ENCODE measurements around the gene GIMAP8. TPM values are rescaled to one million over a fixed set of nuclear protein-coding genes. Genes with fewer than 3 reads are reported as not detected.

Gene GIMAP8
- total and polyA plus RNA-seq, 2 of the 8 experiments (the other 6 are each of a cell fraction or from before 2014, with no cell fraction given): not detected

- no peak within 1 kb of the TSS for H2BK5ac ChIP-seq (ENCODE audit: low read depth, low read length)
- no peak within 1 kb of the TSS for H4K5ac ChIP-seq (ENCODE audit: insufficient read length, low read depth, low read length)
- H2BK20ac ChIP-seq (ENCODE audit: low read length): no peak within 1 kb of the TSS
- no peaks in the 10 kb centered on the region; a peak in 1 of 4 replicates for H3K9me3 ChIP-seq (ENCODE audit: insufficient read depth in 2 of 2, low read depth in 1 of 2, low read length in 1 of 2)
- no peak within 1 kb of the TSS for H3K9ac ChIP-seq (replicated peaks in 1 of 4; ENCODE audit: extremely low read depth in 1 of 4, low read depth in 3 of 4, low read length in 3 of 4)
- ChIA-PET CTCF (ENCODE audit: partially characterized antibody) (interaction anchor here (0.7 kb wide), 1 partner anchor 53 kb away, joined by 3 read pairs; no protein-coding TSS in a partner anchor), POLR2A (ENCODE audit: partially characterized antibody) (no interaction called here)
- no peaks in the 10 kb centered on the region for H3K23me2 ChIP-seq (ENCODE audit: low read depth, low read length)
- H3K4me2 ChIP-seq (ENCODE audit: insufficient read depth in 1 of 2, low read depth in 2 of 2, low read length in 2 of 2): no peak within 1 kb of the TSS
- no peaks in the 10 kb centered on the region for H4K20me1 ChIP-seq (replicated peaks in 1 of 2; ENCODE audit: control insufficient read depth in 1 of 2, insufficient read depth in 2 of 2, low read length in 2 of 2)
- no peak within 1 kb of the TSS for H2AFZ ChIP-seq (ENCODE audit: low read length)
- FAIRE-seq (no peak), DNase-seq (ENCODE audit: low read depth in 1 of 2, low spot score in 2 of 2) (no peak)
- H3K27ac ChIP-seq (ENCODE audit: low read depth, low read length): no peak within 1 kb of the TSS
- H3K79me2 ChIP-seq (ENCODE audit: control insufficient read depth in 1 of 2, insufficient read depth in 2 of 2, low read length in 2 of 2): no peaks in the 10 kb centered on the region
- H4K91ac ChIP-seq (replicated peaks; ENCODE audit: insufficient read length, low read length): no peak within 1 kb of the TSS
- no peaks in the 10 kb centered on the region for H3K79me1 ChIP-seq (ENCODE audit: low read depth, low read length)
- H3K56ac ChIP-seq (replicated peaks; ENCODE audit: insufficient read length, low read depth, low read length): no peak within 1 kb of the TSS
- H2BK12ac ChIP-seq (ENCODE audit: low read depth, low read length): no peak within 1 kb of the TSS
- no peak within 1 kb of the TSS for H3K4ac ChIP-seq (replicated peaks; ENCODE audit: insufficient read length, low read depth, low read length)
- H4K8ac ChIP-seq (ENCODE audit: extremely low read depth, insufficient read depth, low read length): no peak within 1 kb of the TSS; the same call in 1 of the 2 replicates
- H2BK120ac ChIP-seq (replicated peaks; ENCODE audit: low read depth, low read length): no peak within 1 kb of the TSS
- no peak within 1 kb of the TSS for H2BK15ac ChIP-seq (ENCODE audit: low read length)
- H3K14ac ChIP-seq (ENCODE audit: insufficient read length): no peak within 1 kb of the TSS
- H2AK5ac ChIP-seq (ENCODE audit: low read depth, low read length): no peak within 1 kb of the TSS
- no peaks in the 10 kb centered on the region for H3K27me3 ChIP-seq (replicated peaks in 1 of 4; ENCODE audit: control insufficient read depth in 3 of 4, extremely low read depth in 1 of 4, insufficient read depth in 3 of 4, low read length in 3 of 4)
- peaks cover 0 to 2% (median 0%) of the 10 kb centered on the region in 4 experiments; a peak in 1 of 7 replicates for H3K4me1 ChIP-seq (replicated peaks in 1 of 4; ENCODE audit: control insufficient read depth in 3 of 4, insufficient read depth in 4 of 4, low read length in 3 of 4)
- no peak within 1 kb of the TSS for H3K4me3 ChIP-seq (ENCODE audit: extremely low read depth in 1 of 4, insufficient read depth in 2 of 4, low read depth in 3 of 4, low read length in 4 of 4)
- H3K18ac ChIP-seq (ENCODE audit: extremely low read depth, low read length): no peak within 1 kb of the TSS
- H3K36me3 ChIP-seq (ENCODE audit: control insufficient read depth in 2 of 4, insufficient read depth in 4 of 4, low read length in 3 of 4): no peaks in the 10 kb centered on the region
- no peak within 1 kb of the TSS for H3K23ac ChIP-seq (ENCODE audit: insufficient read length)
- 94% methylated on average over 3 of the region's 3 CpGs; no CpG with 5 or more reads in 1 of the 2 experiments for WGBS, 2 experiments (ENCODE audit: extremely low coverage in 1 of 2, insufficient coverage in 1 of 2, insufficient read length in 1 of 2, insufficient replicate concordance in 2 of 2, low coverage in 1 of 2, low lambda C conversion rate in 2 of 2, missing lambda C conversion rate in 1 of 2)
- no peak for TF ChIP-seq CHD2 (IDR thresholded peaks at IDR 0.05; ENCODE audit: low read length)
- no peak for TF ChIP-seq SIN3A (conservative IDR thresholded peaks at IDR 0.05 in 1 of 2, IDR thresholded peaks at IDR 0.05 in 1 of 2; ENCODE audit: low read depth in 1 of 2, low read length in 2 of 2)
- no peak for TF ChIP-seq POLR2AphosphoS5 (IDR thresholded peaks at IDR 0.05; ENCODE audit: low read depth, low read length)
- TF ChIP-seq NRF1 (IDR thresholded peaks at IDR 0.05; ENCODE audit: low read depth, low read length): no peak
- no peak for TF ChIP-seq TBP (IDR thresholded peaks at IDR 0.05; ENCODE audit: low read depth, low read length)
- TF ChIP-seq RXRA (IDR thresholded peaks at IDR 0.05; ENCODE audit: insufficient read depth, low read depth, low read length): no peak
- no peak for TF ChIP-seq RBBP5 (IDR thresholded peaks at IDR 0.05; ENCODE audit: borderline replicate concordance, low read depth, low read length)
- no peak for TF ChIP-seq EGR1 (IDR thresholded peaks at IDR 0.05; ENCODE audit: borderline replicate concordance, low read depth, low read length)
- no peak for TF ChIP-seq CHD1 (IDR thresholded peaks at IDR 0.05; ENCODE audit: low read depth, low read length)
- no peak for TF ChIP-seq CBX8 (IDR thresholded peaks at IDR 0.05; ENCODE audit: borderline replicate concordance, low read depth, low read length)
- TF ChIP-seq SIX5 (IDR thresholded peaks at IDR 0.05; ENCODE audit: low read depth, low read length): no peak
- TF ChIP-seq RAD21 (IDR thresholded peaks at IDR 0.05 in 1 of 2, conservative IDR thresholded peaks at IDR 0.05 in 1 of 2; ENCODE audit: low read depth in 2 of 2, low read length in 2 of 2): no peak
- no peak for TF ChIP-seq FOSL1 (IDR thresholded peaks at IDR 0.05; ENCODE audit: insufficient read depth, low read depth, low read length)
- no peak for TF ChIP-seq RFX5 (IDR thresholded peaks at IDR 0.05; ENCODE audit: borderline replicate concordance, low read depth, low read length)
- no peak for TF ChIP-seq TEAD4 (IDR thresholded peaks at IDR 0.05; ENCODE audit: low read depth, low read length)
Observed at GRCh38 chr7:150514748-150515222, 64.4 kb downstream of the GIMAP8 start, which contains the start of gene GIMAP7. Gene GIMAP7, plus strand, starts transcription at chr7:150514872. Its CDS starts 5,103 bp downstream, at chr7:150519975.

All from H1 (cell line).